Activated CD4-positive, CD25-positive, alpha-beta regulatory T cell (primary cell): ENCODE results near the gene TMEM132A.

Experiments
- DNase-seq, 4 experiments: peaks; one replicate each; lab custom pipeline; 2025; lab: John Stamatoyannopoulos, UW

The TMEM132A gene

GRCh38 chr11:60921777-60922335, 2.4 kb upstream of the TMEM132A start:
- DNase-seq: no peak

GRCh38 chr11:60922906-60923305, 1.4 kb upstream of the TMEM132A start:
- no peak for DNase-seq

DNA sequence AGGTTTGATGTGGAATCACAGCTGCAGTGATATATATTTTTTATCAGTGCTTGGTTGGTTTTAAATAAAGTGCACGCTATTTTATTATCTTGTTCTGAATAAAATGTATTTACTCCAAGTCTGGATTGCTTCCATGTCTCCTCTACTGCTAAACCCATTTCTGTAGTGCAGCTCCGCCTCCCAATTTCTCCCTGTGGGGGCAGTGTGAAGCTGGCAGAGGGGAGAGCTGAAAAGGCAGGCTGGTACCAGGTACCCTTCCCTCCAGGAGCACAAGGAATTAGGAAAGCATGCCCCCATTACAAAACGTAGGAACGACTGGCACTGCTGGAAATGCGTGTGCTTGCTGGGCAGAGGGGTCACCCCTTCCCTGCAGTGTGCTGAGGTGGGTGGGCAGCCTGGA, 934 bp upstream of the TMEM132A start:
- DNase-seq: no peak

GRCh38 chr11:60923800-60924109, 505 bp upstream of the TMEM132A start:
- no peak for DNase-seq

DNA sequence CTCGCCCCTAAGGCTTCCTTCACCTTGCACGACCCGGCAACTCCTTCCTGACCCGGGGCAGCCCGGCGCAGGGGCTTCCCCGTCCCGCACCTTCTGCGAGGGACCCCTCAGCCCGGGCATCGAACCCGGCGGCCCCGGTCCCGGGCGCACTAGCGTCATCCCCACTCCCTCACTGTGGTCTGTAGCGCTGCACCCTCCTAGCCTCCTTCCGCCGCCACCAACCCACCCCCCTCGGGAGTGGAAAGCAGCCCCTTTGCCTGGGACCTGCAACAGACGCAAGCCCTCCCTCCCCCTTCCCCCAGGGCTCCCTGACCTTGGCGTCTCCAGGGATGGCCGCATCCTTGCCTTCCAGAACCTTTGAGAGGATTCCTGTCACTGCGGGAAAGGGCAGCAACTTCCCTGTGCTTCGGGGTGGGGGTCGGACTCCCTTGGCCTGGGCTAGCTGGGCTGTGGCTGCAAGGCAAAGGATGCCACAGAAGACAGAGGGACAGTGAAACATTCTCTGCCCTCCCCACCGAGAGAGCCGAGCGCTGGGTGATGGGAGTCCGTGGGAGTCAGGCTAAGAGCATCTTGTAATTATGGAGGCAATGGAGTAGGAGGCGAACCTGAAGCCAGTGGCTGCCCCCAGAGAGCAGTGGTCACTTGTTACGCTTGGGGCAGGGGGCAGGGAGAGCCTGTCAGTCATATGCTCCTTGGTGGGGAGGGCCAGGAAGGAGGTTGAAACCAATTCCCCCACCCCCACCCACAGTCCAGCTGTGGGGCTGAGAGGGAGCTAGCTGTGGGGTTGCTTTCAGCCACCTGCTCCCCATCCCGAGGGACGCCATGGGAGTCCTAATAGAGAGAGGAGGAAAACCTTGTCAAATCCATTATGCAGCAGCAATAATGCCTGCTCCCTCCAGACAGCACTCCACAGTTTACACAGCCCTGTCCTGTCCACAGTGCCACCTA, 920 bp downstream of the TMEM132A start:
- DNase-seq: no peak

GRCh38 chr11:60925868-60926267, 1.6 kb downstream of the TMEM132A start:
- no peak for DNase-seq

DNA sequence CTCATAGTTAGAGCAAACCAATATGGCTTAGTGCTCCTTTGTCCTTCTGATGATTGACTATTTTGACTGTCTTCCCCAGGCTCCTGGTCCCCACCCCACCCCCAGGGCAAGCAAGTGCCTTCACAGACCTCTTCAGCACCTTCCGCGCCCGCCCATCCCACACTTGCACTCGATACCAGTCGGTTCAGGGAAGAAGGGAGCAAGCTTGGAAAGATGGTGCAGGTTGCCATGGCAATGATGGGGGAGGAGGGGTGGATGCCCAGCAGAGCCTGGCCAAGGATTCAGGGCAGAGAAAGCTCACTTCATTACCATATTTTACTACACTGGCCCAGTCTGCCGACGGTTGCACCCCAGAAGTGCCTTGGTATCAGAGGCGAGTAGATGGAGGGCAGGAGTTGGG, 2.2 kb downstream of the TMEM132A start:
- DNase-seq: no peak

DNA sequence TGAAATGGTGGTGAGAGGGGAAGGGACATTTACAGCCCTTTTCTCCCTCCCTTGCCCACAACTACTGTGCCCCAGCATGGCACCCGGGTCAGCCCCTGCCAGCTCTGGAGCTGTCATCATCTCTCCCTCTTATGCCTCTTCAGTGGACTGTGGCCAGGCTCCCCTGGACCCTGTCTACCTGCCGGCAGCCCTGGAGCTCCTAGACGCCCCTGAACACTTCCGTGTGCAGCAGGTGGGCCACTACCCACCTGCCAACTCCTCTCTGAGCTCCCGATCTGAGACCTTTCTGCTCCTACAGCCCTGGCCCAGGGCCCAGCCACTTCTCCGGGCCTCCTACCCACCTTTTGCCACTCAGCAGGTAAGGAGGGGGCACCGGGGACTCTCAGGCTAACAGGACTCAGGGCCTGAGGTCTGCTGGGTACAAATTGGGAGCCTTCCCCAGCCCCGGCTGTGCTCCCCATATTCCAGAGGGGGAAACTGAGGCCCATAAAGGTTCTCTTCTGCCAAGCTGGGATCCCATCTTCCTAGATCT, 2.9 kb downstream of the TMEM132A start:
- DNase-seq: no peak

DNA sequence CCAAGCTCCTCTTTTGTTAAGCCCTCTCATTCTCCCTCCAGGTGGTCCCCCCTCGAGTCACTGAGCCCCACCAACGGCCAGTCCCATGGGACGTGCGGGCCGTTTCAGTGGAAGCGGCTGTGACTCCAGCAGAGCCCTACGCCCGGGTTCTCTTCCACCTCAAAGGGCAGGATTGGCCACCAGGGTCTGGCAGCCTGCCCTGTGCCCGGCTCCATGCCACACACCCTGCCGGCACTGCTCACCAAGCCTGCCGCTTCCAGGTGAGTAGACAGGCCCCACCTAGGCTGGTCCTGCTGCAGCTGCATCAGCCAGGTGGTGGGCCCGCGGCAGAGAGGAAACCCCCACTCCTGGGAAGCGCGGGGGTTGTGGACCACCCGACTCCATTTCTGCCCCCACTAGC, 3.3 kb downstream of the TMEM132A start:
- no peak for DNase-seq

- no peak for DNase-seq
Observed at GRCh38 chr11:60928563-60929001, 4.3 kb downstream of the TMEM132A start.

DNA sequence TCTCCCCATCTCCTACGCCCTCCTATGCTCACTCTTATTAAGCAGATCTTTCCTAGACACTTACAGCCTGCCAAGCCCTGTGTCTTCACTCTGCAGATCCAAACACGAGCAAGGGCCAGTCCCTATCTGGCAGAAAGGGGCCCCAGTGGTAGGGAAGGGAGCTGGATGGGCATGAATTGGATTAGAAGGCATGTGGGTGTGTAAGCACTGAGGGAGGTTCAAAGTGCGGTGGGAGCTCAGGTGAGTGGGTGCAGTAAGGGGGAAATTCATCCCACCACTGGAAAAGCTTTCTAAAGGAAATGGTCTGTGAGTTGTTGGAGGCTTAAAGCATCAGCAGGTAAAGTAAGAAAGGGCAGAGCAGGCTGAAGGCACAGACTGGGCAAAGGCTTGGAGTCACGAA, 5.5 kb downstream of the TMEM132A start:
- DNase-seq: no peak

- DNase-seq: no peak
Observed at GRCh38 chr11:60930394-60930793, 6.1 kb downstream of the TMEM132A start.

GRCh38 chr11:60931917-60932316, 7.7 kb downstream of the TMEM132A start:
- DNase-seq: no peak

DNA sequence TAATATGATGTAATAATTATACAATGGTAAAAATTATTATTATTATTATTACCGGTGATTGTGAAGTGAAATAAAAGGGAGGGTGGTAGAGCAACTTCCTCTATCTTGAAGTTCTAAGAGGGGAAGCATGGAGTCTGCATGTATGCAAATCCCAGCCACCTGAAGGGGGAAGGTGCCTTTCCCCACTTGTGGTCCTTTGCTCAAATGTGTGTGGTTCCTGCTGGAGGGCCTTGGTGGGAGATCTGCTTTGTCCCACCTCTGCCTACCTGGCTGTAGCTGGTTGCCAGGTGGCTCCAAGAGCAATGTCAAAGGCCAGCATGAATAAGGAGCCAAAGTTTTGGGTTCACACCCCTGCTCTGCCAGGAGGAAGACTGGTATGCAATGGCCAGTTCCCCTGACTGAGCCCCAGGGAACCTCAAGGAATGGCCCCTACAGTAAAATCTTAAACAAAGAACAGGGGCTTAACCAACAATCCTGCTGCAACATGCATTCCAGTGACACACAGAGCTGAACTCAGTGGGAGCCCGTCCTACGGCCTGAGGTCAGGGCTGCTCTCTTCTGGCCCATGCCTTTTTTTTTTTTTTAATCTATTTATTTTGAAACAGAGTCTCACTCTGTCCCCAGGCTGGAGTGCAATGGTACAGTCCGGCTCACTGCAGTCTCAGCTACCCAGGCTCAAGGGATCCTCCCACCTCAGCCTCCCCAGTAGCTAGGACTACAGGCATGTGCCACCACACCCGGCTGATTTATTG, 8.5 kb downstream of the TMEM132A start:
- DNase-seq: no peak

GRCh38 chr11:60933416-60934123, 9.3 kb downstream of the TMEM132A start:
- no peak for DNase-seq

DNA sequence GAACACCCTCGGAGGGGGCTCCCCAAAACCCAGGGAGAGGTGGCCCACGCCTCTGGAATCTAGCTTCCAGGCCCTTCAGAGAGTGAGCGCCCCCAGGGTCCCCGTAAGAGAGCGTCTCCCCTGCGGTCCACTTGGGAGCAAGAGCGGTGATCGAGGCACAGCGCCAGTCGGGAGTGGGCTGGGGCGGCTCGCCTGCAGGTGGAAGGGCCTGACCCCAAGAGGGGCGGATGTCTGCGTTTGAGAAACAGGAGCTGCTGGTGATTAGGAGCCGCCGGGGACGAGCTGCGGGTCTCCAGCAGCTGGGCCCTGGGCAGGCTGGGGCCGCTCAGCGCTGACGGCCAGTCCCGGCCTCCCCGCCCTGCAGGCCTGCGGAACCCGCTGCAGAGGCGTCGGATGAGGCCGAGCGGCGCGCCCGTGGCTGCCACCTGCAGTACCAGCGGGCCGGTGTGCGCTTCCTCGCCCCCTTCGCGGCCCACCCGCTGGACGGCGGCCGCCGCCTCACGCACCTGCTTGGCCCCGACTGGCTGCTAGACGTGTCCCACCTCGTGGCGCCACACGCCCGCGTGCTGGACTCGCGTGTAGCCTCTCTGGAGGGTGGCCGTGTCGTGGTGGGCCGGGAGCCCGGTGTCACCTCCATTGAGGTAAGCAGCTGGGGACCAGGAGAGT, 10.0 kb downstream of the TMEM132A start:
- DNase-seq: no peak

GRCh38 chr11:60934790-60935605, 10.7 kb downstream of the TMEM132A start:
- no peak for DNase-seq

DNA sequence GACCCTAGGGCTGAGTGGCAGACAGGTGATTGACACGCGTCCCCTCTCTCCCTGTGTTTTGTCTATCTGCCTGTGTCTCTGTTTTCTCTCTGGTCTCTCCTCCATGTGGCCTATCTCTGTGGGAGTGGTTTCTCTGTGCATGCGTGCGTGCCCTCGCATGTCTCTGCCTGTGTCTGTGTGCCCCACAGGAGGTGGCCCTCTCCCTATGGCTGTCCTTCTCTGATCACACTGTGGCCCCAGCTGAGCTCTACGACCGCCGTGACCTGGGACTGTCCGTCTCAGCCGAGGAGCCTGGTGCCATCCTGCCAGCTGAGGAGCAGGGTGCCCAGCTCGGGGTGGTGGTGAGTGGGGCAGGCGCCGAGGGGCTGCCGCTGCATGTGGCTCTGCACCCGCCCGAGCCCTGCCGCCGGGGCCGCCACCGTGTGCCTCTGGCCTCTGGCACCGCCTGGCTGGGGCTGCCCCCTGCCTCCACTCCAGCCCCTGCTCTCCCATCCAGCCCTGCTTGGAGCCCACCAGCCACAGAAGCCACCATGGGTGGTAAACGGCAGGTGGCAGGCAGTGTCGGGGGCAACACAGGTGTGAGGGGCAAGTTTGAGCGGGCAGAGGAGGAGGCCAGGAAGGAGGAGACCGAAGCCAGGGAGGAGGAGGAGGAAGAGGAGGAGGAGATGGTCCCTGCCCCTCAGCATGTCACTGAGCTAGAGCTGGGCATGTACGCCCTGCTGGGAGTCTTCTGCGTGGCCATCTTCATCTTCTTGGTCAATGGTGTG, 11.6 kb downstream of the TMEM132A start:
- no peak for DNase-seq

DNA sequence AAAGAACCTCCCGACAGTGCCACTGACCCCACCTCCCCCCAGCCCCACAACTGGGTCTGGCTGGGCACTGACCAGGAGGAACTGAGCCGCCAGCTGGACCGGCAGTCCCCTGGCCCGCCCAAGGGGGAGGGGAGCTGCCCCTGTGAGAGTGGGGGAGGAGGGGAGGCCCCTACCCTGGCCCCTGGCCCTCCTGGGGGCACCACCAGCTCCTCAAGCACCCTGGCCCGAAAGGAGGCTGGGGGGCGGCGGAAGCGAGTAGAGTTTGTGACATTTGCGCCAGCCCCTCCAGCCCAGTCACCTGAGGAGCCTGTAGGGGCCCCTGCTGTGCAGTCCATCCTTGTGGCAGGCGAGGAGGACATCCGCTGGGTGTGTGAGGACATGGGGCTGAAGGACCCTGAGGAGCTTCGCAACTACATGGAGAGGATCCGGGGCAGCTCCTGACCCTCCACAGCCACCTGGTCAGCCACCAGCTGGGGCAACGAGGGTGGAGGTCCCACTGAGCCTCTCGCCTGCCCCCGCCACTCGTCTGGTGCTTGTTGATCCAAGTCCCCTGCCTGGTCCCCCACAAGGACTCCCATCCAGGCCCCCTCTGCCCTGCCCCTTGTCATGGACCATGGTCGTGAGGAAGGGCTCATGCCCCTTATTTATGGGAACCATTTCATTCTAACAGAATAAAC, 12.3 kb downstream of the TMEM132A start:
- no peak for DNase-seq
